ENCODE results near the gene SMIM24.

The SMIM24 gene

DNA sequence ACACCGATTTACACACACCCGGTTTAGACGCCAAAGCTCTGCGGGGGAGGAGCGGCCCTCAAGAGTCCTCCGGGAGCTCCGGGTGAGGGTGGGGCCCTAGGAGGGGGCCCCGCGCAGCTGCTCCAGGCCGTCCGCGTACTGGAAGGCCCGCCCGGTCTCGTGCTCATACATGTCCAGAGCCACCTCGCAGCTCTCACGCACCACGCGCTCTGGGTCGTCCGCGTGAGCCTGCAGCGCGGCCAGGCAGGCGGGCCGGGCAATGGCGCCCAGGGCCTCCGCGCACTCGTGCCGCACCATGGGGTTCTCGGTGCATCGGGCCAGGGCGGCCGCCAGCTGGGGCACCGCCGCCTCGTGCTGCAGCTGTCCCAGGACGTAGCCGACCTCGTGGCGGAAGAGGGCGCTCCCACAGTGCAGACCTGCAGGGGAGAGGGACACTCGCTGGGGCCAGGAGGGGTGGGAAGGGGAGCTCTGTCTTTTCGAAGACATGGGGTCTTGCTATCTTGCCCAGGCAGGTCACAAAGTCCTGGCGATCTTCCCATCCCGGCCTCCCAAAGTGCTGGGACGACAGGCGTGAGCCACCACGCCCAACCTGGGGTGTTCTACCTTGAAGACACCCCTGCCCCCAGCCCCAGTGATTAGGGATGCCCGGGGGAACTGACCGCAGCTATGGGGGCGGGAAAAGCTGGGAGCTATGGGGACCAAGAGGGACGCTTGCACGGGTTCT is 11.2 kb upstream of the SMIM24 start:
- DNase-seq (ENCODE audit: extremely low read depth, insufficient read length): no peak
- H3K36me3 ChIP-seq (ENCODE audit: control insufficient read depth, insufficient read depth, low read length): peaks cover 13% of the 10 kb centered on the region
- H3K27me3 ChIP-seq (replicated peaks; ENCODE audit: control insufficient read depth, insufficient read depth, low read length): no peaks in the 10 kb centered on the region
- no peak overlapping the region for H3K4me3 ChIP-seq (replicated peaks; ENCODE audit: low read depth, low read length)
- TF ChIP-seq, protein P1, sequence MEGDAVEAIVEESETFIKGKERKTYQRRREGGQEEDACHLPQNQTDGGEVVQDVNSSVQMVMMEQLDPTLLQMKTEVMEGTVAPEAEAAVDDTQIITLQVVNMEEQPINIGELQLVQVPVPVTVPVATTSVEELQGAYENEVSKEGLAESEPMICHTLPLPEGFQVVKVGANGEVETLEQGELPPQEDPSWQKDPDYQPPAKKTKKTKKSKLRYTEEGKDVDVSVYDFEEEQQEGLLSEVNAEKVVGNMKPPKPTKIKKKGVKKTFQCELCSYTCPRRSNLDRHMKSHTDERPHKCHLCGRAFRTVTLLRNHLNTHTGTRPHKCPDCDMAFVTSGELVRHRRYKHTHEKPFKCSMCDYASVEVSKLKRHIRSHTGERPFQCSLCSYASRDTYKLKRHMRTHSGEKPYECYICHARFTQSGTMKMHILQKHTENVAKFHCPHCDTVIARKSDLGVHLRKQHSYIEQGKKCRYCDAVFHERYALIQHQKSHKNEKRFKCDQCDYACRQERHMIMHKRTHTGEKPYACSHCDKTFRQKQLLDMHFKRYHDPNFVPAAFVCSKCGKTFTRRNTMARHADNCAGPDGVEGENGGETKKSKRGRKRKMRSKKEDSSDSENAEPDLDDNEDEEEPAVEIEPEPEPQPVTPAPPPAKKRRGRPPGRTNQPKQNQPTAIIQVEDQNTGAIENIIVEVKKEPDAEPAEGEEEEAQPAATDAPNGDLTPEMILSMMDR (IDR thresholded peaks at IDR 0.05; ENCODE audit: insufficient read depth, low read length, poor library complexity, severe bottlenecking): no peak

DNA sequence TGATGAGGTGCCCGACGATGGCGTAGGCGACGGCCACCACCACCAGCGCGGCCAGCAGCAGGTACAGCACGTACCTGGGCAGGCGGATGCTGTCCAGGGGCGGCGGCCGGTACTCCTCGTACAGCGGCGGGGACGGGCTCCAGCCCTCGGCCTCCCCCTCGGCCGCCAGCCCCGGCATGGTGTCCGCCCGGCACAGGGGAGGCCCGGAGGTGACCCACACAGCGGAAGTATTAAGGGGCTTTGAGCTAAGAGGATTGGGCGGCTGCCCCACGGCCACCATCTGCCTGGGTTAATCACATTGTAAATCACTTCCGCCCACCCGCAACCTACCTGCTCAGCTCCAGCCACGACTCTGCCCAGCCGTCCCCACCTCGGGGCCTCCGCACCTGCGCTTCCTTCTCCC is 2.9 kb upstream of the SMIM24 start, which contains the start of gene SMIM44:
SMIM44 (minus strand) TSS at position 216 of the 403 bp plus-strand sequence; CDS start at position 178, 38 bp downstream.
- Histone ChIP-seq H3K4me3 (replicated peaks; ENCODE audit: low read depth, low read length) (no peak within 1 kb of the TSS), H3K27me3 (replicated peaks; ENCODE audit: control insufficient read depth, insufficient read depth, low read length) (no peaks in the 10 kb centered on the region; the same call in 1 of the 2 replicates), H3K36me3 (ENCODE audit: control insufficient read depth, insufficient read depth, low read length) (no peaks in the 10 kb centered on the region; the same call in 1 of the 2 replicates)
- no peak for DNase-seq (ENCODE audit: extremely low read depth, insufficient read length)
- TF ChIP-seq, protein P1 (IDR thresholded peaks at IDR 0.05; ENCODE audit: insufficient read depth, low read length, poor library complexity, severe bottlenecking): no peak

DNA sequence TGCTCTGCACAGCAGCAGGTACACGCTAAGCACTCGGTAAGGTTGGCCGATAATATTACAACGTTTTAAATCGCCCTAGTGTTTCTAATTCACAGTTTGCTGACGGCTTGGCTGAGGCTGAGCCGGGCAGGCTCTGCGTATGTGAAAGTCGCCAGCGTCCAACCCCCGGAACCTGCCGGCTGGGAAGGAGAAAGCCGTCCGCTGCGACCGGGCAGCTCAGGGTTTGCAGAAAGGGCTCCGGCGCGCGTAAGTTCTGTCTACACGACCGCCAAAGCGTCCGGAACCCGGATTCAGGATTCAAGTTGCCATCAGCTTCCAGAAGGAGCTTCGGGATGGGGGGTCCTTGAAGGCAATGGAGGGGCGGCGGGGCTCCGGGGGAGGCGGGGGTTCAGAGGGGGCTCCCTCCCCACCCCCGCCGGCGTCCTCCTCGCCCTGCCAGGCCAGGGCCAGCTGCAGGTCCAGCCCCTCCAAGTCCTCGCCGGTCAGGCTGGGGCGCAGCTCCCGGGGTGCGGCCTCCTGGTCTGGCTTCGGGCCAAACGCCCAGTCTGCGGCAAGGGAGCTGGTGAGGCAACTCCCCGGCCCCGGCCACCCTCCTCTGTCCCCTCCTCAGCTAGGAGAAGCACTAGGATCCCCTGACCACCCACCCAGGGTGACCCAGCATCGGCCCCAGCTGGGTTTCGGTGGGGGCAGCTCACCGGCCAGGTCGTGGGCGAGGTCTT is 2.3 kb upstream of the SMIM24 start:
- H3K27me3 ChIP-seq (replicated peaks; ENCODE audit: control insufficient read depth, insufficient read depth, low read length): no peaks in the 10 kb centered on the region; the same call in 1 of the 2 replicates
- TF ChIP-seq, protein P1 (IDR thresholded peaks at IDR 0.05; ENCODE audit: insufficient read depth, low read length, poor library complexity, severe bottlenecking): no peak
- DNase-seq (ENCODE audit: extremely low read depth, insufficient read length): no peak
- no peaks in the 10 kb centered on the region; the same call in 1 of the 2 replicates for H3K36me3 ChIP-seq (ENCODE audit: control insufficient read depth, insufficient read depth, low read length)
- H3K4me3 ChIP-seq (replicated peaks; ENCODE audit: low read depth, low read length): no peak overlapping the region

DNA sequence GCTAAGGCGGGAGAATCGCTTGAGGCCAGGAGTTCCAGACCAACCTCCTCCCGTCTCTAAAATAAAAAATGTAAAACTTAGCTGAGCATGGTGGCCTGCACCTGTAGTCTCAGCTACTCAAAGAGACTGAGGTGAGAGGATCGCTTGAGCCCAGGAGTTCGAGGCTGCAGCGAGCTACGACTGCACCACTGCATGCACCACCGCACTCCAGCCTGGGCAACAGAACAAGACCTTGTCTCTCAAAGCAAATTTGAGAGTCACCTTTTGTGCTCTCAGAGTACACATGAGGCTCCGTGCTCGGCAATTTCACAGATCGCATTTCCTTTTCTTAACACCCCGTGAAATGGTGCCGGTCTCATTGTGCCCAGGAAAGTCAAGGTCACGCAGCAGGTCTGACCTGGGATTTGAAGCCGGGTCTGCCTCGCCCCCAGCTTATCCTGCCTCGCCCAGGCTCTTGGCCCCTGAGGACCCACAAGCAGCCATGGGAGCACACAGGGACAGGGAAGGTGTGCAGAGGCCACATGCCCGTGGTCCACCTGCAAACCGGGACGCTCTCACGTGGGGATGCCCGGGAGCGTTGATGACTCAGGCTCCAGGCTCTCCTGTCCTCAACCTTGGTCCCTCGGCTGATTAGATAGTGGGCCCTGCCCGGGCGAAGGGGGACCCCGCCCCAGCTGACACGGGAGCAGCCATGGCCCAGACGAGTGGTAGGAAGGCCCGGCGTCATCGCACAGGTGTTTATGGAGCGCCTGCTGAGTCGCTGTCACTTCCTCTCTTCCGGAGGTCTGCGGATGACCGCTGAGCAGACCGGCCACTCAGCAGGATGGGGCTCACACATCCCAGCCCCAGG is 1.1 kb upstream of the SMIM24 start:
- H3K36me3 ChIP-seq (ENCODE audit: control insufficient read depth, insufficient read depth, low read length): no peaks in the 10 kb centered on the region
- H3K4me3 ChIP-seq (replicated peaks; ENCODE audit: low read depth, low read length): no peak overlapping the region
- no peak for DNase-seq (ENCODE audit: extremely low read depth, insufficient read length)
- TF ChIP-seq, protein P1 (IDR thresholded peaks at IDR 0.05; ENCODE audit: insufficient read depth, low read length, poor library complexity, severe bottlenecking): no peak
- H3K27me3 ChIP-seq (replicated peaks; ENCODE audit: control insufficient read depth, insufficient read depth, low read length): no peaks in the 10 kb centered on the region; the same call in 1 of the 2 replicates

DNA sequence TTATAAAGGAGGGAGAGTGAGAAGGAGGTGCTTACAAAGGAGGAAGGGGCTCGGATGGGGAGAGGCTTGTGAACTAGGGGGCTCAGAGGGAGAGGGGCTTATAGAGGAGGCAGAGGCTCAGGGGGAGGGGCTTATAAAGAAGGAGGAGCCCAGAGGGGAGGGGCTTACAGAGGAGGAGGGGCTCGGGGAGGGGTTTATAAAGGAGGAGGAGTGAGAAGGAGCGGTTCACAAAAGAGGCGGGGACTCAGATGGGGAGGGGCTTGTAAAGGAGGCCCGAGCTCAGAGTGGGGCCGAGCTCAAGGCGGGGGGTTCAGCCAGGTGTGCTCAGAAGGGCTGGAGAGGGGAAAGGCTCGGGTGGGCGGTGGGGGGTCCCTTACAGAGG is 500 bp downstream of the SMIM24 start:
- Histone ChIP-seq H3K4me3 (replicated peaks; ENCODE audit: low read depth, low read length) (no peak overlapping the region), H3K27me3 (replicated peaks; ENCODE audit: control insufficient read depth, insufficient read depth, low read length) (no peaks in the 10 kb centered on the region; the same call in 1 of the 2 replicates), H3K36me3 (ENCODE audit: control insufficient read depth, insufficient read depth, low read length) (no peaks in the 10 kb centered on the region)
- TF ChIP-seq, protein P1 (IDR thresholded peaks at IDR 0.05; ENCODE audit: insufficient read depth, low read length, poor library complexity, severe bottlenecking): no peak
- no peak for DNase-seq (ENCODE audit: extremely low read depth, insufficient read length)
